RWPE2 (cell line): Measurements from ENCODE around the gene CDCA3.
A peak's percentile ranks its signal among the peaks of the same experiment; 100 is the strongest.
"Not testable (repeated sequence)": the region's sequence is repeated elsewhere in the genome, so short reads cannot be mapped to it uniquely, and the experiment has no call there.

ENCODE experiments used
- ATAC-seq: fragments of 200-7000 bp; cut with Tn5 transposase; 3 replicates; pipeline ENCODE4 v1.9.1; 2021; ENCODE audit warnings: low read depth
- DNase-seq: peaks from one replicate; pipeline ENCODE4 v3.0.0-alpha.2; 2020; ENCODE audit warnings: low spot score
- H3K27ac ChIP-seq: fragments of 450-650 bp; 2 replicates; pipeline ENCODE4 v1.5.1; 2017; ENCODE audit warnings: mild to moderate bottlenecking; ENCODE audit not compliant: poor library complexity, severe bottlenecking
- H3K27me3 ChIP-seq: fragments of 250-450 bp; sonication (Bioruptor Pico); 2 replicates; pipeline ENCODE4 v1.5.1; 2021; ENCODE audit warnings: mild to moderate bottlenecking, moderate library complexity; ENCODE audit not compliant: insufficient read depth, poor library complexity, severe bottlenecking
- H3K36me3 ChIP-seq: fragments of 250-450 bp; sonication (Bioruptor Pico); 2 replicates; pipeline ENCODE4 v1.5.1; 2020; ENCODE audit warnings: low read depth, mild to moderate bottlenecking, moderate library complexity
- H3K4me1 ChIP-seq: fragments of 250-450 bp; sonication (Bioruptor Pico); 2 replicates; pipeline ENCODE4 v1.5.1; 2021; ENCODE audit warnings: mild to moderate bottlenecking, moderate library complexity; ENCODE audit not compliant: insufficient read depth, poor library complexity, severe bottlenecking
- H3K4me3 ChIP-seq: fragments of 250-450 bp; sonication (Bioruptor Pico); 2 replicates; pipeline ENCODE4 v1.5.1; 2021; ENCODE audit warnings: mild to moderate bottlenecking, moderate library complexity; ENCODE audit not compliant: severe bottlenecking
- H3K9me3 ChIP-seq: fragments of 250-450 bp; sonication (Bioruptor Pico); 2 replicates; pipeline ENCODE4 v1.5.1; 2021; ENCODE audit warnings: mild to moderate bottlenecking, moderate library complexity; ENCODE audit not compliant: severe bottlenecking
- CTCF ChIP-seq: fragments of 450-650 bp; IDR thresholded peaks from one replicate; pipeline ENCODE4 v1.5.1; 2017; ENCODE audit warnings: mild to moderate bottlenecking, moderate library complexity; ENCODE audit not compliant: poor library complexity, severe bottlenecking

The CDCA3 gene

GRCh38 chr12:6891646-6892001, 40.5 kb upstream of the CDCA3 start:
- H3K36me3 ChIP-seq = no peaks in the 10 kb centered on the region
- H3K4me3 ChIP-seq = peak overlapping the region; percentile 37
- H3K27ac ChIP-seq = peak overlapping the region; percentile 52
- no peak for TF ChIP-seq CTCF
- no peaks in the 10 kb centered on the region for H3K27me3 ChIP-seq
- ATAC-seq = no peak
- no peaks in the 10 kb centered on the region for H3K9me3 ChIP-seq
- no peak for DNase-seq
- H3K4me1 ChIP-seq = peaks cover 3% of the 10 kb centered on the region

GRCh38 chr12:6890789-6891645, 39.9 kb upstream of the CDCA3 start:
- H3K27ac ChIP-seq = peak overlapping the region; percentile 52
- H3K36me3 ChIP-seq = no peaks in the 10 kb centered on the region
- DNase-seq (peak; percentile 91), ATAC-seq (peak; percentile 96)
- H3K27me3 ChIP-seq = no peaks in the 10 kb centered on the region
- H3K4me3 ChIP-seq = peak overlapping the region; percentile 37
- TF ChIP-seq CTCF = peak; percentile 97
- H3K9me3 ChIP-seq = no peaks in the 10 kb centered on the region
- H3K4me1 ChIP-seq = peaks cover 3% of the 10 kb centered on the region

- H3K4me1 ChIP-seq, H3K4me3 ChIP-seq, H3K36me3 ChIP-seq, DNase-seq, H3K9me3 ChIP-seq, ATAC-seq, H3K27me3 ChIP-seq: not testable (repeated sequence)
- H3K27ac ChIP-seq = peak overlapping the region; percentile 52
Observed at GRCh38 chr12:6889775-6890573, 38.9 kb upstream of the CDCA3 start.

- H3K4me1 ChIP-seq, H3K9me3 ChIP-seq, DNase-seq, H3K27ac ChIP-seq, H3K27me3 ChIP-seq, H3K36me3 ChIP-seq, H3K4me3 ChIP-seq, ATAC-seq: not testable (repeated sequence)
Observed at GRCh38 chr12:6888794-6889193, 37.7 kb upstream of the CDCA3 start.

- DNase-seq (no peak), ATAC-seq (no peak)
- no peak overlapping the region for H3K27ac ChIP-seq
- TF ChIP-seq CTCF = no peak
- H3K4me1 ChIP-seq = peaks cover 3% of the 10 kb centered on the region
- H3K27me3 ChIP-seq = no peaks in the 10 kb centered on the region
- H3K4me3 ChIP-seq = no peak overlapping the region
- H3K36me3 ChIP-seq = no peaks in the 10 kb centered on the region
- H3K9me3 ChIP-seq = no peaks in the 10 kb centered on the region
Observed at GRCh38 chr12:6888360-6888759, 37.3 kb upstream of the CDCA3 start.
